ENCODE measurements around the gene ZNF335.
A peak's percentile ranks its signal among the peaks of the same experiment; 100 is the strongest.

ZNF335 gene

GRCh38 chr20:45971675-45972499 lies at the start of gene ZNF335:
ZNF335 (minus strand) TSS chr20:45972203; CDS start chr20:45971410, 793 bp downstream.
- DNase-seq (ENCODE audit: low spot score), result peak; percentile 97

DNA sequence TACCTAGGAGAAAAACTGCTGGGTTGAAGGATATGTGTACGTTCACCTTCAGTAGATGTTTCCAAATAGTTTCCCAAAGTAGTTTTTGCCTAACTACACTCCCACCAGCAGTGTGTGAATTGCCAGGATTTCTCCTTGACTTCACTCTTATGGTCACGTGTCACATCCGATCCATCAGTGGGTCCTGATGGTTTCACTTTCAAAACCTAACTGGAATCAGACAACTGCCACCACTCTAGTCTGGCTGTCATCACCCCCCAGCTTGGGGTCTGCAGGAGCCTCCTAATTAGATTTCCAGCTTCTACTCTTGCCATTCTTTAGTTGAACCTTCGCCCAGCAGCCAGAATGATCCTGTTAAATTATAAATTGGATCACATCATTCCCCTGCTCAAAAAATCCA lies 48.6 kb upstream of the ZNF335 start:
- no peak for DNase-seq (ENCODE audit: low spot score)

DNA sequence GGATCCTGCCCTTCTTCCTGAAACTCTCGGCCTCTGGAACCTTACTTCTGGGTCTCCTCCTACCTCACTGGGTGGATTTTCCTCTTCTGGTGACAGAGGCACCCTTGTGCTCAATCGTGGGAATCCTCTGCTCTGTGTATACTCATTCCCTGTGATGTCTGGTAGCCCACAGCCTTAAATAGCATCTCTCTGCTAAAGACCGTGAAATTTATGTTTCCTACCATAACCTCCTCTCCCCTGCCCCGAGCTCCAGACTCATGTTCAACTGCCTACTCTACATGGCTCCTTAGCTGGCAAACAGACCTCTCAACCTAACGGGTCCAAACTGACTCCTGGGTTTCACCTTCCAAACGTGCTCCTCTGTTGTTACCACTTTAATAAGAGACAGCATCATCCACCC lies 46.6 kb upstream of the ZNF335 start:
- DNase-seq (ENCODE audit: low spot score), result no peak

DNA sequence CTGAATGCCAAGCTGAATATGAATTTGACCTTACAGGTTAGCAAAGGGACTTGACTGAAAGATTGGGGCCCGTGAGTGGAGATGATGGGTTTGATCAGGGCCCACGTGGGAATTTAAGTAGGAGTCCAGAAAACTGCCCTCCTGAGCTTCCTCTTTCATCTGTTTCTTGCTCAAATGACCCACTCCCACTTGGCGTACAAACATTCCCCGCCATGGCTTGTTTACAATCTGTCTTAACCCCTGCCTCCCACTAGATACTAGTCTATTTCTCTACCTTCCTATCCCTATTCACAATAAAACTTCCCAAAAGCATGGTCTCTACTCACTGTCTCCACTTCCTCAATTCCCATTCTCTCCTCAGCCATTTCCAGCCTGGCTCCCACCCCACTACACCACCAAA lies 46.1 kb upstream of the ZNF335 start:
- DNase-seq (ENCODE audit: low spot score), result no peak

- DNase-seq (ENCODE audit: low spot score), result no peak
Observed at GRCh38 chr20:46017272-46017671, 45.3 kb upstream of the ZNF335 start.

- no peak for DNase-seq (ENCODE audit: low spot score)
Observed at GRCh38 chr20:46014517-46015396, 42.8 kb upstream of the ZNF335 start.

- peak; percentile 61 for DNase-seq (ENCODE audit: low spot score)
Observed at GRCh38 chr20:46013829-46014516, 42.0 kb upstream of the ZNF335 start.

DNA sequence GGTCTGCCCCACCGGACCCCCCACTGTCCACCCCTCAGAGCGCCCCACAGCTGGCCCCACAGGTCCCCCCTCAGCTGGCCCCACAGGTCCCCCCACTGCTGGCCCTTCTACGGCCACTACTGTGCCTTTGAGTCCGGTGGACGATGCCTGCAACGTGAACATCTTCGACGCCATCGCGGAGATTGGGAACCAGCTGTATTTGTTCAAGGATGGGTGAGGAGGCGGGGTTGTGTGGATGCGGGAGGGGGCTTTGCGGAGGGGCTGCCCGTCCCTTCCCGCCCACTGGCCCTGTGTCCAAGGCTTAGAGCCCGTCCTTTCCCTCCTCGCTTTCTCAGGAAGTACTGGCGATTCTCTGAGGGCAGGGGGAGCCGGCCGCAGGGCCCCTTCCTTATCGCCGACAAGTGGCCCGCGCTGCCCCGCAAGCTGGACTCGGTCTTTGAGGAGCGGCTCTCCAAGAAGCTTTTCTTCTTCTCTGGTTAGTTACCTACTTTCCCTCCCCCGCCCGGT lies 41.4 kb upstream of the ZNF335 start:
- no peak for DNase-seq (ENCODE audit: low spot score)

DNA sequence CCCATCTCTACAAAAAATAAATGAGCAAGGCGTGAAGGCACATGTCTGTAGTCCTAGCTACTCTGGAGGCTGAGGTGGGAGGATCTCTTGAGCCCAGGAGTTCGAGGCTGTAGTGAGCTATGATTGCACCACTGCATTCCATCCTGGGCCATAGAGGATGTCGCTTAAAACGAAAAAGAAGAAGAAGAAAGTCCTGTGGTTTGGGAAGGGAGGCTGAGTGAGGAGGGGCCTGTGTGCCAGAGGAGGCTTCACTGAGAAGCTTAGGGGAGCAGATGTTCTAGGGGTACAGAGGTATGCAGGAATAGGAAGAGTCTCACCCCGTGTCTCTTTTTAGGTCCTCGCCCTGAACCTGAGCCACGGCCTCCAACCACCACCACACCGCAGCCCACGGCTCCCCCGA lies 40.9 kb upstream of the ZNF335 start:
- DNase-seq (ENCODE audit: low spot score), result no peak

GRCh38 chr20:46011631-46012482 lies 39.9 kb upstream of the ZNF335 start:
- no peak for DNase-seq (ENCODE audit: low spot score)

DNA sequence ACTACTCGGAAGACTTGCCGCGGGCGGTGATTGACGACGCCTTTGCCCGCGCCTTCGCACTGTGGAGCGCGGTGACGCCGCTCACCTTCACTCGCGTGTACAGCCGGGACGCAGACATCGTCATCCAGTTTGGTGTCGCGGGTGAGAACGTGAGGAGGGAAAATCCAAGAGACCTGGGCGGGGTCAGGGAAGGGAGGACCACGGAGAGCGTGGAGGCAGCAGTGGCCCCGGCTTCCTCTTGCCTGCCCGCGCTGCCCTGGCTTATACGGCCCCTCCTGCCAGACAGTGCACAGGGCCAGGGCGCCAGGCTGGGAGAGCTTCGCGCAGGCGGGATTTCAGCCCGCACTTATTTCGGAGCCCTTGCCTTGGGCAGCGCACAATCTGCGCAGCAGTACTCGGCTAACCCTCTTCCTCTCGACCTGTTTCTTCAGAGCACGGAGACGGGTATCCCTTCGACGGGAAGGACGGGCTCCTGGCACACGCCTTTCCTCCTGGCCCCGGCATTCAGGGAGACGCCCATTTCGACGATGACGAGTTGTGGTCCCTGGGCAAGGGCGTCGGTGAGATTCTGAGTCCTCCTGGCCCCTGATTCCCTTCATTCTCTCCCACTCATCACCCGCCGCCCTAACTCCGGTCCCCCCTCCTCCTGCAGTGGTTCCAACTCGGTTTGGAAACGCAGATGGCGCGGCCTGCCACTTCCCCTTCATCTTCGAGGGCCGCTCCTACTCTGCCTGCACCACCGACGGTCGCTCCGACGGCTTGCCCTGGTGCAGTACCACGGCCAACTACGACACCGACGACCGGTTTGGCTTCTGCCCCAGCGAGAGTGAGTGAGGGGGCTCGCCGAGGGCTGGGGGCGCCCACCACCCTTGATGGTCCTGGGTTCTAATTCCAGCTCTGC lies 38.7 kb upstream of the ZNF335 start:
- DNase-seq (ENCODE audit: low spot score), result peak; percentile 31

DNA sequence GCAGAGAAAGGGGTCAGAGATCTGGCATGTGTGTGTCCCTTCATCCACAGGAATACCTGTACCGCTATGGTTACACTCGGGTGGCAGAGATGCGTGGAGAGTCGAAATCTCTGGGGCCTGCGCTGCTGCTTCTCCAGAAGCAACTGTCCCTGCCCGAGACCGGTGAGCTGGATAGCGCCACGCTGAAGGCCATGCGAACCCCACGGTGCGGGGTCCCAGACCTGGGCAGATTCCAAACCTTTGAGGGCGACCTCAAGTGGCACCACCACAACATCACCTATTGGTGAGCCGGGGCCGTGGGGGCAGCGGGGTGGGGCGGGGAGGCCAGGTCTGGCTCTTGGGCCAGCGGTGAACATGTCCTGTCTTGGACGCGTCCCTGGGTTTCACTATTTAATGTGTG lies 37.8 kb upstream of the ZNF335 start:
- DNase-seq (ENCODE audit: low spot score), result no peak

DNA sequence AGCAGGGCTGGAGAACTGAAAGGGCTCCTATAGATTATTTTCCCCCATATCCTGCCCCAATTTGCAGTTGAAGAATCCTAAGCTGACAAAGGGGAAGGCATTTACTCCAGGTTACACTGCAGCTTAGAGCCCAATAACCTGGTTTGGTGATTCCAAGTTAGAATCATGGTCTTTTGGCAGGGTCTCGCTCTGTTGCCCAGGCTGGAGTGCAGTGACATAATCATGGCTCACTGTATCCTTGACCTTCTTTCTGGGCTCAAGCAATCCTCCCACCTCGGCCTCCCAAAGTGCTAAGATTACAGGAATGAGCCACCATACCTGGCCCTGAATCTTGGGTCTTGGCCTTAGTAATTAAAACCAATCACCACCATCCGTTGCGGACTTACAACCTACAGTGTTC lies 35.7 kb upstream of the ZNF335 start:
- DNase-seq (ENCODE audit: low spot score), result no peak

GRCh38 chr20:46006964-46007363 lies 35.0 kb upstream of the ZNF335 start:
- no peak for DNase-seq (ENCODE audit: low spot score)

- no peak for DNase-seq (ENCODE audit: low spot score)
Observed at GRCh38 chr20:46006022-46006705, 34.2 kb upstream of the ZNF335 start.

DNA sequence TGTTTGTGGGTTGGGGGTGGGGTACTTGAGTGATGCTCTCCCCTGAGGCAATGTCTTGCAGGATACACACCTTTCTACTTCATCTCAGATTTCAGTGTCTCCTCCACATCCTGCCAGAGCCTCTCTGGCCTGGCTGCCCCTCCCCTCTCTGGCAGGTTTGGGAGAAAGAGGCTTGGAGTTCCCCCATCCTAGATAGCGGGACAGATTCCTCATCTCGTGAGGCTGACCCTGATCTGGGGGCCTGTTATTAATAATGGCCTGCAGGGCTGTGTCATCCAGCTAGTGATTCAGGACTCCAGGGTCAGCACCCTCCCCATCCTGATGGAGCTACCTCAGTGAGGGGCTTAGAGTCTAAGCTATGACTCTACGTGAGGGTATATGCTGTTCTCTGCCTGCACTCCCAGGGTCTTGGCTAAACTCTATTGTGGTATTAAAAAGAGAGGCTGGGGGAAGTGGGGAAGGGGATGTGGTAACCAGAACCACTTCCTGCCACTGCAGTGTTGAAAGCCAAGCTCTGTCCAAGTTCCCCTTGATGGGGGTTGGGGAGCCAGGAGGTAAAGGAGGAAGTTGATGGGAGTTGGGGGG lies 33.0 kb upstream of the ZNF335 start:
- DNase-seq (ENCODE audit: low spot score), result peak; percentile 30

DNA sequence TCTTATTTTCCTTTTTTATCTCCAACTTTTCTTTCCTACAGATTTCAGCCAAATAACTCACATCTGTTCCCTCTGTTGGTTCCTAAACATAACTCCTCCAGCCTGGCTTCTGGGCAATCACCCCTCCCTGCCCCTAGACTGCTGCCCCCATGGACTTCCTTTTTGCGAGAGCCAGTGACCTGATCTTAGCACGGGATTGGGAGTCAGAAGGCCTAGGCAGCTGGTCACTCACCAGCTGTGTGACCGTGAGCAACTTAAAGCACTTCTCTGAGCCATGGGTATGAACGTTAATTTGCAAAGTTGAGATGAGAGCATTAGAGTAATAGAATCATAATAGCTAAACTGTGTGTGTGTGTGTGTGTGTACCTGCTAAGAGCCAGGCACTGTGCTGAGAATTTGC lies 32.2 kb upstream of the ZNF335 start:
- no peak for DNase-seq (ENCODE audit: low spot score)

DNA sequence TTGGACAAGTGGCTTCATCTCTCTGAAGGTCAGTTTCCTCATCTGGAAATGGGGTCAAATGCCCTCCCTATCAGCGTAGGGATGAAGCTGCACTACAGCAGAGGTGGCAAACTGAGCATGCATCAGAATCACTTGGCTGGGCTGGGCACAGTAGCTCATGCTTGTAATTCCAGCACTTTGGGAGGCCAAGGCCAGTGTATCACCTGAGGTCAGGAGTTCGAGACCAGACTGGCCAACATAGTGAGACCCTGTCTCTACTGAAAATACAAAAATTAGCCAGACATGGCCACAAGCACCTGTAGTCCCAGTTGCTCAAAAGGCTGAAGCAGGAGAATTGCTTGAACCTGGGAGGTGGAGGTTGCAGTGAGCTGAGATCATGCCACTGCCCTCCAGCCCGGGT lies 30.0 kb upstream of the ZNF335 start:
- DNase-seq (ENCODE audit: low spot score), result no peak

DNA sequence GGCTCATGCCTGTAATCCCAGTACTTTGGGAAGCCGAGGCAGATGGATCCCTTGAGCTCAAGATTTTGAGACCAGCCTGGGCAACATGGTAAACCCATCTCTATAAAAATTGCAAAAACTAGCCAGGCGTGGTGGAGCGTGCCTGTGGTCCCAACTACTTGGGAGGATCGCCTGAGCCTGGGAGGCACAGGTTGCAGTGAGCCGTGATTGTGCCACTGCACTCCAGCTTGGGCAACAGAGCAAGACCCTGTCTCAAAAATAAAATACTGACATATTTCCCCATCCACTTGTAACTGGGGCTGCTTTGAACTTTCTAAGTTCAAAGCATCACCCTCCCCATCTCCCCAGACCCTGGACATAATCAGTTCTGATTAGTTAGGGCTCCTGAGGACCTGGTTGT lies 29.5 kb upstream of the ZNF335 start:
- DNase-seq (ENCODE audit: low spot score), result no peak

Data from CD4-positive, alpha-beta T cell treated with Interleukin-15 for 4 hours (primary cell).